ENCODE data around the gene CNOT3. TPM values are rescaled to one million over a fixed set of nuclear protein-coding genes. Genes with fewer than 3 reads are reported as not detected.

The CNOT3 gene
- total and polyA plus RNA-seq, 9 of the 15 experiments (the other 6 are each of a cell fraction or from before 2014, with no cell fraction given): 0.27 to 60.4 (median 9.9) TPM

GRCh38 chr19:54188215-54188871 lies 50.8 kb downstream of the CNOT3 start (continued):
- no peak for TF ChIP-seq TFE3 (CRISPR knock-in tag; IDR thresholded peaks at IDR 0.05)
- no peak for TF ChIP-seq ZNF717 (CRISPR knock-in tag; IDR thresholded peaks at IDR 0.05)
- no peak for TF ChIP-seq DDX20 (tag; IDR thresholded peaks at IDR 0.05; ENCODE audit: low read depth)
- TF ChIP-seq CREB1 (IDR thresholded peaks at IDR 0.05): no peak
- TF ChIP-seq CREB1 (CRISPR knock-in tag; IDR thresholded peaks at IDR 0.05): no peak
- TF ChIP-seq, protein P1, sequence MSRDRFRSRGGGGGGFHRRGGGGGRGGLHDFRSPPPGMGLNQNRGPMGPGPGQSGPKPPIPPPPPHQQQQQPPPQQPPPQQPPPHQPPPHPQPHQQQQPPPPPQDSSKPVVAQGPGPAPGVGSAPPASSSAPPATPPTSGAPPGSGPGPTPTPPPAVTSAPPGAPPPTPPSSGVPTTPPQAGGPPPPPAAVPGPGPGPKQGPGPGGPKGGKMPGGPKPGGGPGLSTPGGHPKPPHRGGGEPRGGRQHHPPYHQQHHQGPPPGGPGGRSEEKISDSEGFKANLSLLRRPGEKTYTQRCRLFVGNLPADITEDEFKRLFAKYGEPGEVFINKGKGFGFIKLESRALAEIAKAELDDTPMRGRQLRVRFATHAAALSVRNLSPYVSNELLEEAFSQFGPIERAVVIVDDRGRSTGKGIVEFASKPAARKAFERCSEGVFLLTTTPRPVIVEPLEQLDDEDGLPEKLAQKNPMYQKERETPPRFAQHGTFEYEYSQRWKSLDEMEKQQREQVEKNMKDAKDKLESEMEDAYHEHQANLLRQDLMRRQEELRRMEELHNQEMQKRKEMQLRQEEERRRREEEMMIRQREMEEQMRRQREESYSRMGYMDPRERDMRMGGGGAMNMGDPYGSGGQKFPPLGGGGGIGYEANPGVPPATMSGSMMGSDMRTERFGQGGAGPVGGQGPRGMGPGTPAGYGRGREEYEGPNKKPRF (IDR thresholded peaks at IDR 0.05; ENCODE audit: low read depth, low read length): no peak
- no peak for TF ChIP-seq ZNF79 (CRISPR knock-in tag; IDR thresholded peaks at IDR 0.05; ENCODE audit: low read depth)
- peak in 1 of 2 experiments; percentile 69; a peak in 1 of 4 replicates for TF ChIP-seq HDAC1 (IDR thresholded peaks at IDR 0.05)
- TF ChIP-seq, protein P2, sequence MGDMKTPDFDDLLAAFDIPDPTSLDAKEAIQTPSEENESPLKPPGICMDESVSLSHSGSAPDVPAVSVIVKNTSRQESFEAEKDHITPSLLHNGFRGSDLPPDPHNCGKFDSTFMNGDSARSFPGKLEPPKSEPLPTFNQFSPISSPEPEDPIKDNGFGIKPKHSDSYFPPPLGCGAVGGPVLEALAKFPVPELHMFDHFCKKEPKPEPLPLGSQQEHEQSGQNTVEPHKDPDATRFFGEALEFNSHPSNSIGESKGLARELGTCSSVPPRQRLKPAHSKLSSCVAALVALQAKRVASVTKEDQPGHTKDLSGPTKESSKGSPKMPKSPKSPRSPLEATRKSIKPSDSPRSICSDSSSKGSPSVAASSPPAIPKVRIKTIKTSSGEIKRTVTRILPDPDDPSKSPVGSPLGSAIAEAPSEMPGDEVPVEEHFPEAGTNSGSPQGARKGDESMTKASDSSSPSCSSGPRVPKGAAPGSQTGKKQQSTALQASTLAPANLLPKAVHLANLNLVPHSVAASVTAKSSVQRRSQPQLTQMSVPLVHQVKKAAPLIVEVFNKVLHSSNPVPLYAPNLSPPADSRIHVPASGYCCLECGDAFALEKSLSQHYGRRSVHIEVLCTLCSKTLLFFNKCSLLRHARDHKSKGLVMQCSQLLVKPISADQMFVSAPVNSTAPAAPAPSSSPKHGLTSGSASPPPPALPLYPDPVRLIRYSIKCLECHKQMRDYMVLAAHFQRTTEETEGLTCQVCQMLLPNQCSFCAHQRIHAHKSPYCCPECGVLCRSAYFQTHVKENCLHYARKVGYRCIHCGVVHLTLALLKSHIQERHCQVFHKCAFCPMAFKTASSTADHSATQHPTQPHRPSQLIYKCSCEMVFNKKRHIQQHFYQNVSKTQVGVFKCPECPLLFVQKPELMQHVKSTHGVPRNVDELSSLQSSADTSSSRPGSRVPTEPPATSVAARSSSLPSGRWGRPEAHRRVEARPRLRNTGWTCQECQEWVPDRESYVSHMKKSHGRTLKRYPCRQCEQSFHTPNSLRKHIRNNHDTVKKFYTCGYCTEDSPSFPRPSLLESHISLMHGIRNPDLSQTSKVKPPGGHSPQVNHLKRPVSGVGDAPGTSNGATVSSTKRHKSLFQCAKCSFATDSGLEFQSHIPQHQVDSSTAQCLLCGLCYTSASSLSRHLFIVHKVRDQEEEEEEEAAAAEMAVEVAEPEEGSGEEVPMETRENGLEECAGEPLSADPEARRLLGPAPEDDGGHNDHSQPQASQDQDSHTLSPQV (IDR thresholded peaks at IDR 0.05): no peak; the same call in 1 of the 2 replicates
- no peak for TF ChIP-seq TCF3 (CRISPR knock-in tag; IDR thresholded peaks at IDR 0.05)
- TF ChIP-seq MTF1 (CRISPR knock-in tag; IDR thresholded peaks at IDR 0.05; ENCODE audit: borderline replicate concordance): no peak
- TF ChIP-seq CHD4 (IDR thresholded peaks at IDR 0.05; ENCODE audit: insufficient read depth, insufficient replicate concordance, low read depth, low read length, poor library complexity, severe bottlenecking): no peak
- TF ChIP-seq THRA (IDR thresholded peaks at IDR 0.05): no peak
- TF ChIP-seq HNRNPK (IDR thresholded peaks at IDR 0.05; ENCODE audit: low read depth, low read length, poor library complexity, severe bottlenecking): no peak
- TF ChIP-seq NR2F6 (CRISPR knock-in tag; IDR thresholded peaks at IDR 0.05): no peak
- no peak; the same call in 1 of the 2 replicates for TF ChIP-seq NFIC (IDR thresholded peaks at IDR 0.05)
- TF ChIP-seq ZNF644 (tag; IDR thresholded peaks at IDR 0.05; ENCODE audit: low read depth): no peak
- no peak for TF ChIP-seq KLF16 (IDR thresholded peaks at IDR 0.05)

Data from K562 (cell line).